NCI-H524 treated with DMSO at 0.1 percent for 48 hours (cell line): Measurements from ENCODE around the gene ARMC9.
"Not testable (repeated sequence)": the region's sequence is repeated elsewhere in the genome, so short reads cannot be mapped to it uniquely, and the experiment has no call there.

Experiments
- DNase-seq: peaks from one replicate; lab custom pipeline; 2025; lab: John Stamatoyannopoulos, UW

ARMC9 gene

DNA sequence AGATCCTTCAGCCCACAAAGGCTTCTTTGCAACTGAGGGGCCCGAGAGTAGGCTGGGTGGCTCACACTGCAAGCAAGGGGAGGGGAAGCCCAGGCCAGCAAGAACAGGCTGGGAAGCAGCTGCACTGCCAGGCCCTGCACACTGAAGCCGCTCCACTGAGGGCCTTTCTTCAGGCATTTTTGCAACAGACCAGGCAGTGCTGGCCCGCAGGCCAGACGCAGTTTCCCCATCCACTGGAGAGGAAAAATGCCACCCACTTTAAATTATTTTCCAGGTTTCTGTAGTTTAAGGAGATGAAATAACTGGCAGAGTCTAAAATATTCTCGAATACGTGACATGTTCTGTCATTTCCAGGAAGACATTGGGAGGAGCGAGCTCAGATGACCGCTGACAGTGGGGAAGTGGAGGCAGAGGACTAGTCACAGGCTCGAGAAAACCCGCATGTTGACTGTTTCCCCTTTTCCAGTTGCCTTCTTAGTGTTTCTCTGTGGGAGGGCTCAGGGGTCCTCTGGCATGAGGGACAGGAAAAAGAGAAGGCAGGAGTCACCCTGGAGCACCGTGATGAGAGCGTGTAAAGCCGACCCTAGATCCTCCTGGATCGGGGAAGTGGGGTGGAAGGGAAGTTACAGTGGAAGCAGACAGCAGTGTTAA, 143.8 kb downstream of the ARMC9 start:
- no peak for DNase-seq

DNA sequence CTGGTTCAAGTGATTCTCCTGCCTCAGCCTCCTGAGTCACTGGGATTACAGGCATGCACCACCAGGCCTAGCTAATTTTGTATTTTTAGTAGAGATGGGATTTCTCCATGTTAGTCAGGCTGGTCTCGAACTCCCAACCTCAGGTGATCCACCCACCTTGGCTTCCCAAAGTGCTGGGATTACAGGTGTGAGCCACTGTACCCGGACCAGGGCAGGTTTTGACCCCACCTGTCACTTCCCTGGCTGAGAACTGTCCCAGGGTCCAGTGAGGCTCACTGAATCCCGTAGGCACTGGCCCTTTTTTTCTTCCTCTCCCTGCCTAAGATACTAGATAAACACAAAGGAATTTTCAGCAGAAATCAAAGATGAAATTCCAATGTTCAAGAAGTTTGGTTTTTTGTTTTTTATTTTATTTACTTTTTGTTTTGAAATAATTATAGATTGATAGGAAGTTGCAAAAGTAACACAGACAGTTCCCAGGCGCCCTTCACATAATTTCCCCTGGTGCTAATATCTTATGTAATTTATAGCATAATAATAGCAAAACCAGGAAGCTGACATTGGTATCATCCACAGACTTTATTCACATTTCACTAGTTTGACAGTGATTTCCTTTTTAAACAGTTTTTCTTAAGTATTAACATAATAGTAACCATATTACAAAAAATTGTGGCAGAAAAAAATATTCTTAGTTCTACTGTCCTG, 144.7 kb downstream of the ARMC9 start:
- DNase-seq: no peak

DNA sequence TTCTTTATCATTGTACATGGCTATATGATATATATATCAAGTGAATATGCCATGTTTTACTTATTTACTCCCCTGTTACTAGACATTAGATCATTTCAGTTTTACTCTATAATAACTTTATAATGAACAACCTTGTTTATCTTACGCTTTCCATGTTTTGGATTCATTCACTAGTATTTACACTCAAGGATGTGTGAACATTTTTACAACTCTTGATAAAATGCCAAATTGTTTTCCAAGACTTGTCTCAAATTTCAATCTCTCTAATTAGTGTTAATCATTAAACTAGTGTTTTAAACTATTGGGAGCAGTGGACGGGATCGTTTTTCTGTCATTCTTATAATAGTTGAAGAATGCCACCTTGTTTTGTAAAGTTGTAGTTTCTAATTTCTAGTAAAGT, 145.6 kb downstream of the ARMC9 start:
- no peak for DNase-seq

DNA sequence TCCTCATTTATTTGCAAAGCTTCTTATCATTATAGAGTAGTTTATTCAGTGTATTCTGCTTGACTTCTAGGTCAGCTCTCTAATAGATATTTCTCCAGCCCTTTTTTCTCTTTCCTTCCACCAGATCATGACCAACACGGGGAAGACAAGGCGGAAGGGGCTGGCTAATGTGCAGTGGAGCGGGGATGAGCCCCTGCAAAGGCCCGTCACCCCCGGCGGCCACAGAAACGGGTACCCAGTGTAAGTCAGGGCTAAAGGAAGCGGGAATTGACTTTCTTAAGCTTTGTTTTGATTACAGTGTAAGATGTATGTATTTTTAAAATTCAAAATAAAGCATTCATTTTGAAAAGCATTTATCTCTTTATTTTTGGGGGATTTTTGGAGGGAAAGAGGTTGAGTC, 146.4 kb downstream of the ARMC9 start:
- DNase-seq: no peak

DNA sequence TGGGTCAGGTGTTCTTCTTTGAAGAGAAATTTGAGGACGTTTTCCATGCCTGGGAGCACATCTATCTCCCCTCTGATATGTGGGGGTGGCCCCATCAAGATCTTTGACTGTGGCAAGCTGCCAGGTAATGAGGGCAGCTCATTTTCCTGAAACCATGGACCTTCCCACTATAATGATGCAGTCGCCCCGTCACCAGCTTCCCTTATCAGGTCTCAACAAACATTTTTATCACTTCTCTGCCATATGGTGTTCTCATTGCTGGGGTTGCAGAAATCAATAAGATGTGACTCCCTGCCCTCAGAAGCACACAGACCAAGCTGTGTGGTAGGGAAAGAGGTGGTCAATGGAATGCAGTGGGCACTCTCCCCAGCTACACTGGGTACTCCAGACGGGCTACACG, 148.7 kb downstream of the ARMC9 start:
- DNase-seq: no peak

DNA sequence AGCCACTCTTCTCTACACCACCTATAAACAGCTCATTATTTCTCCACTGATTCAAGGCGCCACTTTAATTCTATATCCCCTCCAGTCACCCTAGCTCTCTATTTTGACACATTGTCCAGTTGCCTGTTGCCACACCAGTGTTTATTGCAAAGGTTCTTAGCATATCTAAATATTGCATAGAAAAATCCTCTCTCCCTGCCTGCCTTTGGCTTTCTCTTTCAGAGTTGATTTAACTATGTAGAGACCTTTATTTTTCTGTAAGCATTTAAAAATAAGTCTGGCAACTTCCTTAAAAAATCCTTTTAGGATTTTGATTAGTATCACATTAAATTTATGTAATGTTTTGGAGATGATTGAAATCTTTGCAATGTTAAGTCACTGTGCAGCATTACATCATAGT, 149.2 kb downstream of the ARMC9 start:
- no peak for DNase-seq

DNA sequence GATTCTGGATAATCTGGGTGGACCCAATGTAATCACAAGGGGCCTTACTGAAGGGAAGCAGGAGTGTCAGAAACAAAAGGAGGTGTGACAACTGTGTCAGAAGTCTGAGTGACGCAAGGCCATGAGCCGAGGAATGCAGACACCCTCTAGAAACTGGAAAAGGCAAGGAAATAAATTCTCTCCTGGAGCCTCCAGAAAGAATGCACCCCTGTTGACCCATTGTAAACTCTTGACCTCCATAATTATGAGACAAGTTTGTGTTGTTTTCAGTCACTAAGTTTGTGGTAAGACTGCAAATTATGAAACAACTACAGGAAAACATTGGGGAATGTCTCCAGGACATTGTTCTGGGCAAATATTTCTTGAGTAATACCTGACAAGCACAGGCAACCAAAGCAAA, 149.7 kb downstream of the ARMC9 start:
- no peak for DNase-seq

DNA sequence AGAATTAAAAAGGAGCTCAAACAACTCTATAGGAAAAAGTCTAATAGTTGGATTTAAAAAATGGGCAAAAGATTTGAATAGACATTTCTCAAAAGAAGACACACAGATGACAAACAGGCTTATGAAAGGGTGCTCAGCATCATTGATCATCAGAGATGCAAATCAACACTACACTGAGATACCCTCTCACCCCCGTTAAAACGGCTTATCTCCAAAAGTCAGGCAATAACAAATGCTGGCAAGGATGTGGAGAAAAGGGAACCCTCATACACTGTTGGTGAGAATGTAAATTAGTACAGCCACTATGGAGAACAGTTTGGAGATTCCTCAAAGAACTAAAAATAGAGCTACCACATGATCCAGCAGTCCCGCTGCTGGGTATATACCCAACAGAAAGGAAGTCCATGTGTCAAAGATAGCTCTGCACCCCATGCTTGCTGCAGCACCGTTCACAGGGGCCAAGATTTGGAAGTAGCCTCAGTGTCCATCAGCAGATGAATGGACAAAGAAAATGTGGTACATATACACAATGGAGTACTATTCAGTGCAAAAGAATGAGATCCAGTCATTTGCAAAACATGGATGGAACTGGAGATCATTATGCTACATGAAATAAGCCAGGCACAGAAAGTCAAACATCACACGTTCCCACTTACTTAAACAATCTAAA, 150.4 kb downstream of the ARMC9 start:
- DNase-seq: no peak

DNA sequence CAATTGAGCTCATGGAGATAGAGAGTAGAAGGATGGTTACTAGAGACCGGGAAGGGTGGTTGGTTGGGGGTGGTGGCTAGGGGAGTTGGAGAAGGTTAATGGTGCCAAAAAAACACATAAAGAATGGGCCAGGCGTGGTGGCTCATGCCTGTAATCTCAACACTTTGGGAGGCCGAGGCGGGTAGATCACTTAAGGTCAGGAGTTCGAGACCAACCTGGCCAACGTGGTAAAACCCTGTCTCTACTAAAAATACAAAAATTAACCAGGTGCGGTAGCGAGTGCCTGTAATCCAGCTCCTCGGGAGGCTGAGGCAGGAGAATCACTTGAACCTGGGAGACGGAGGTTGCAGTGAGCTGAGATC, 150.9 kb downstream of the ARMC9 start:
- DNase-seq: not testable (repeated sequence)

DNA sequence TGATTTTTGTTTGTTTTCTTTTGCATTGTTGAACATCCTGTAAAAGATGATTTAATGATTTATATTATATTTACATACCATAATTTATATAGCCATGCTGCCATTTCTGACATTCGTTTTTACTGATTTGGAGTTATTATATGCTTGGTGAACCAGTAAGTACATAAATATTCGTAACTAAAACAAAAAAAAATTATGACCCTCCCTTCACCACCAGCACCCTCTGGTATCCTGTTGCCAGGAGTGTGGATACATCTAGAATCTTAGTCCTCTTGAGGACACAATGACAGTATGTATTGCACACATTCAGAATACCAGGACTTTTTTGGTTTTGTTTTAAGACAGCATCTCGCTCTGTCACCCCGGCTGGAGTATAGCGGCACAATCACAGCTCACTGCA, 153.2 kb downstream of the ARMC9 start:
- no peak for DNase-seq

DNA sequence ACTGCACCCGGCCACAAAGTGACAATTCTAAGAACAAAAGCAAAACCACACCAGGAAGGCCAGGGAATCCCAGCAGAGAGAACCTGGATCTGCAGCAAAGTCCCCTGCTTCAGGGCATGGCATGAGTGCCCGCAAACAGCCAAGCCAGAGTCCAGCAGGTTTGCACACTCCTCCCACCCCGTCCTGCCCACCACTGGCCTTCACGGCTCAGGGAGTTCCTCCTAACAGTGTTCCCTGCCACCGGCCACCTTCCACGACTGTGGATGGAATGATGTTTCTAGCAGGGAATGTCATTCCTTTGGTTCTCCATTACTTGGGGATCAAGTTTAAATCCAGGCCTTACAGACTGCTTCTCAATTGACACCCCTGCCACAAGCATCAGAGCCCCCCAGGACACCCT, 155.0 kb downstream of the ARMC9 start:
- no peak for DNase-seq

DNA sequence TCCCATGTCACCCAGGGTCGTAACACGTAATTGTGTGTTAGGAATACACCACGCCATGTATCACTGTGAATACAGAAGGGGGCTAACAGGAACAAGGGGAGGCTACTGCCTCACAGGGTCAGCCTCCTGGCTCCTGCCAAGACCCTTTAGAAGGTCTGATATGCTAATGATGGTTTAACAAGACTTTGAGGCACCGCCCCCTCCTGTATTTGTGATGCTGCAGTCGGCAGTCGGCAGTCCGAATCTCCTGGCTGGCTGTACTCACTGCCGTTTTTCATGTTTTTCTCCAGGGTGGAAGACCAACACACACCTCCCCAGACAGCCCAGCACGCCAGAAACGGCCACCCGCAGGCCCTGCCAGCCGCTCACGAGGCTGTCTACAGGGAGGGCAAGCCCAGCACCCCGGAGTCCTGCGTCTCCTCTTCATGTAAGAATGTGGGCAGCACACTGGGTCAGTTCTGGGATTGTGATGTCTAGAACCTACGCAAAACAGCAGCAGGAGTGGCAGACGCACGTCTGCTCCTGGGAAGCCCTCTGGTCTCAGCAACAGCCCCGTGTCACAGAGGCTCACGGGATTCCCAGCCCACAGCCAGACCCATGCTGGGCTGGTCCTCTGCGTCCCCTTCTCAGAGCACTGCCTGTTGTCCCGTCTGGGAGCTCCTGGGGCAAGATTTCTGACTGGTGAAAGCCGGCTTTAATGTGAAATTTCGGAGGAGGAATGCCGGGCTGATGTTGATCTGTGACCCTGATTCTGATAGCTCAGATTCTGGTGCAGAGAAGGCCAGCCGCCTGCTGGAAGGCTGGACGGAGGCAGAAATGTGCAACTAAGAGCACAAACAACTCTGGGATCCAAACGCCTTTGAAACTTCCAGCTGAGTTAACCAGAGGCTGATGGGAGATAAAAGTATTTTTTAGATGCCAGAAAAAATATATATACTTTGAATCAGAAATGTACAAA, 157.4 kb downstream of the ARMC9 start:
- no peak for DNase-seq

DNA sequence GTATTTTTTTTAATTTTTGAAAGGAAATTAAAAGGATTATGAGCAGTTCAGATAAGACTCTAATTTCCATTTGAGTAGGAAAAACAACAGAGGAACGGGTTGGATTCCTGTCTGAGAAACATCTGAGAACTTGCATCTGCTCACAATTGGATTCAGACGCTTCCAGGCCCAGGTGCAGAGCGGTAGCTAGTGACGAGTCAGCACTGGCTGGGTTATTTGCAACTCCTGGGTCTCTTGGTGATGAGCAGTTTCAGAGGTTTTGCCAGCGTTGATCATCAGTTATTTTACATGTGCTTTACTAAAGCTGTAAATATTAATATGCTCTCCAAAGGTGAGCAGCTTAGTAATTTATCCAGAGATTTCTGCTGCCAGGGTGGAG, 158.0 kb downstream of the ARMC9 start:
- DNase-seq: no peak

DNA sequence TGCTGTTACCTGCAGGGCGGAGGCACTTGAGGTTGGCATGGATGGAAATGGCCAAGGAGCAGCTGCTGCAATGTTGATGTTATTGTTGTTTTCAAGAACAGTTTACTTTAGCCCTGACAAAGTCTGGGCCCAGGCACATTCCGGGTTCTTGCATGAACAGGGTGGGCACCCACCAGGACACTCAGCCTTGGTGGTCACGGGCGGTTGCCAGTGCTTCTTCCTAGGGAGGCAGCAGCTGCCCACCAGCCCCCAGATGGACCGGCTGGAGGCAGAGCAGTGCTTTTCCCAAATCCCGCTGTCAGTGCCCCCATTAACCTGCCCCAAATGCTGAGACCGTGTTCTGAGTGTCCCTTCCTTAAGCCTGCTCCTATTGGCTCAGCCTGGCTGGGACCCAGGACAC, 158.6 kb downstream of the ARMC9 start:
- DNase-seq: no peak

DNA sequence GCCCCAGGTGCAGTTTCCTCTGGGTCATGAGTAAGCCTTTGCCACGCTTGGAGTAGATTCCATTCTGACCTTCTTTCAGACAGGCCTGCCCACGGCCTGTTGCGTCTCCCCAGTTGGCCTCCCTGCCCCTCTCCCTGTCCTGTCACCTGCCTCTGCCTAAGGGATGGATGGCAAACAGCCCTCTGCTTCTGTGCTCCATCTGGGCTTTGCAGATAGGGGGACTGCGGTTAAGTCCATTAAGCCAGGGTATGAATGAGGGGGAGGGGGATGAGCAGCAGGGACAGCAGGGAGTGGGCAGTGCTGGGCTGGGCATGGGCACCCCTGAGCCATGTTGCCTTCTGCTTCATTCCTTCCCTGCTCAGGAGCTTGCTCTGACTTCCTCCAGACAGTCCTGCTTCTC, 159.5 kb downstream of the ARMC9 start:
- no peak for DNase-seq

DNA sequence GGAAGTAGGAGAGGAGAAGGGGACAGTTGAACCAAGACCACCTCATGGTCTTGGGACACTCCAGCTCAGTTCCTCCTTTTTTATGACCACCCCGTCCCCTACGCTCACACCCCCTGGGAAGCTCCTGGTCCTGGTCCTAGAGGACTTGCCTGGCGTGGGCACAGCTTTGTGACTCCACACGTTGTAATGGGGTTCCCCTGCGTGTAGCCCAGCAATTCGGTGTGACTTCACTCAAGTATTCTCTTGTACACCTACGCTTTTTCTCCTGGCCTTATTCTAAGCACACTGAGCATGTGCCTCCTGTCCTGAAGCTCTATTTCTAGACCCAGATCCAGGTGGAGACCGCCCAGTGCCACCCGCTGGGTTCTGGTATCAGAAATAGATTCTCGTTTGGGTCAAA, 161.0 kb downstream of the ARMC9 start:
- no peak for DNase-seq

DNA sequence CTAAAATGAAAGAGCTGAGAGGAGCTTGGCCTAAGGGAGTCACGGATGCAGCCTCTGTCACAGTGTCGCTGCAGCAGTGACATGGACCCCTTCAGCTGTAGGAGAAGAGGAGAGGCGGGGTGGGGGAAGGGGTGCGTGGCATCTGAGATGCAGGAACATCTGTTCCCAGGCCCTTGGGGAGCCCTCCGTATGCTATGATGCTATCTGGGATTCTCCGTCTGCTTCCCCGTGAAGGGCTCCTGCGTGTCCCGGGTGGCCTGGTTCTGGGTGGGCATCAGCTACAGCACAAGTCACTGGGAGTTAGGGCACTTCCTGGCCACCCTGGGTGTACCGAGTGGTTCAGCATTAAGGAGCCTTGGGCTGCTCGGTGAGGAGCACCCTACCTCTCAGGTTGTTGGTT, 161.5 kb downstream of the ARMC9 start:
- peak; percentile 15 for DNase-seq

DNA sequence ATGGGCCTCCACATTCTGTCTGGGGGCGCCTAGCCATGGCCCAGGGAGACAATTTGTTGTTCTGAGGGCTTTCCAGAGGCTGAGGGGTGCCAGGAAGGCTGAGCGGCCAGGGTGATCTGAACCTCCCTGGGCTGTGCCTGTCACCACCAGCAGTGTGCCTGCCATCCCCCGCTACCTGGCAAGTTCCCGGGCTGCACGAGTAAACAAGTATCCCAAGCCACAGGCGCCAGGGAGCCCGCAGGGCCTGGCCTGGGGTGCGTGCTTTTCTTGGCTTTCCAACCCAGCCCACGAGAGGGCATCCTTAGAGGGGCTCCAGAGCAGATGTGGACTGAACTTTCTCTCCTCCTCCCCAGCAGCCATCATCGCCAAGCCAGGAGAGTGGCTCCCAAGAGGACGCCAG, 162.0 kb downstream of the ARMC9 start:
- peak; percentile 1 for DNase-seq

DNA sequence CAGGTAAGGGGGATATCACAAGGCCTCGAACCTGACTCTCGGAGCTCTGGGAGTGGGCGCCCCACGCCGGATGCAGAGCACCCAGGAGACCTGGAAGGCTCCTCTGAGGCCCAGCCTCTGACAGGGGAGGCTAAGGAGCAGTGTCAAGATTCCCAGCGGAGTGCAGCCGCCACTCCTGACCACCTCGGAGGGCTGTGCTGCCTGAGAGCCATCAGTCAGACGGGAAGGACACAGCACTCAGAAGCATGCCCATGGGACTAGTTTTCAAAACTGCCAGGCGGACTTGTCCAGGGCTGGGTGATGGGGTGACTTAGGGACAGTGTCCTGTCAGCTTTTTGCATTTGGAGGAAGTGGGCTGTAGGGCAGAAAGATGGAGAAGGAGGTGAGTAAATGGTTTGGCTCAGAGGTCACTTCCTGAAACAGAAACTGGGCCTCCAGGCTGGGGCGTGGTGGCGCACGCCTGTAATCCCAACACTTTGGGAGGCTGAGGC, 162.5 kb downstream of the ARMC9 start:
- DNase-seq: no peak

DNA sequence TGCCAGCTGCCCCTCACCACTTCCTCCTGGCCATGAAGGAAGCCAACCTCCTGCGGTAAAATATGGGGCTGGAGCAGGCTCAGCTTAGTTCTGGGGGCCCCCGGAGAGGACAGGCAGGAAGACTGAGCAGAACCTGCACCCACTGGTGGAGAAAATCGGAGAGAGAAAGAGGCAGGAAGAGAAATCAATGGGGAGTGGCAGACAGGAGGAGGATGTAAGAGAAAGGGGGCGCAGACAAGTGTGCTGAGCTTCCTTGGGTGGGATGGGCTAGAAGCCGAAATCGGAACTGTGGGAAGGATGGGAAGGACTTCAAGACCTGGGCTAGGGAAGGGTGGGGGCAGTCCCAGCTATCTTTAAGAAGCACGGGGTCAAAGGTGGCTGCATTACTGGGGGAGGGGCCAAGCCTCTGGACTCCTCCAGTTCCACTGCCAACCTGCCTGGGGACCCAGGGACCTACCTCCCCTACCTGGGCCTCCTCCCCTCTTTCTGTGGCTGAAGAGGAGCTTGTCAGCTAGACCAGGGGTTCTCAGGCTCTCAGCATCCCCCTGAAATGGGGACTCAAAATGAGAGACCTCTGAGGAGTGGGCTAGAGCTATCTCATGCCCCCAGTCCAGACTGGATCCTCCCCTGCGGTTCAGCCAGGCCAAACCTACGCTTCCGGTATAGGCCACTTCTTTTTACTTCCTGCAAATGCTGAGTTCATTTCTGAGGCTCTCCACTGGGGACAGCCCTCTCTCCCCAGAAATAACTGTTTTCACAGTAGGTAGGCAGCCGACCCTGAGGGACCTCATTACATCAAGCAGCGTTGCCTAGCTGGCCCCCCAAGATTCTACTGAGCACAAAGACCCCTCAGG, 163.5 kb downstream of the ARMC9 start:
- DNase-seq: no peak

DNA sequence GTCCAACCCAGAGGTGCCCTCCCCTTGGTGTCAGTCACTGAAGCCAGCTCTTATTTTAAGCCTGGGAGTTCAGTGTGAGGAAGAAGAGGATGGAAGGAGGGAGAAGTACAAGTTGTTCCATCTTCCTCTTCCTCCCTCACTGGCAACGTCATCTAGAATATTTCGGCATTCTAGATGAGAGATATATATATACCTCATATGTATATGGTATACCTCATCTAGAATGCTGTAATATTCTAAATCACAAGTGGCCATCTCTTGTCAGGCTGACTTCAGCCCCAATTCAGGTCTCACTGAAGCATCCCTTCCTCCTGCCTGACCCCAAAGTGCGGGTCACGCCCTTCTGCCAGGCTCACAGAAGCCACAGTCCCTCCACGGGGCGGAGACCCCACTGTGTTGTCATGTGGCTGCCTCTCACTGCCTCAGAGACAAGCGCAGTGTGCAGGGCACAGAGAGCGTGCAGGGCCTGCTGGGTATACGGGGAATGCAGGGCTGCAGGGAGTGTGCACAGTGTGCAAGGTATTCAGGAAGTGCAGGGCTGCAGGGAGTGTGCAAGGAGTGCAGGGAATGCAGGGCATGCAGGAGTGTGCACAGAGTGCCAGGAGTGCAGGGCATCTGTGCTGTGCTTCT, 164.2 kb downstream of the ARMC9 start:
- no peak for DNase-seq
